OCI-LY7 (cell line): ENCODE measurements around the gene FLRT2. TPM values are rescaled to one million over a fixed set of nuclear protein-coding genes. Genes with fewer than 3 reads are reported as not detected.

Experiments used
- BruUV-seq: library from RNA; stranded (reverse); fragments of 400-500 nt; replicated peaks from 2 replicates; lab custom pipeline; 2021; lab: Mats Ljungman, UMichigan
- CTCF ChIA-PET: fragments of 300-600 bp; sonication (Branson Sonifier 250); formaldehyde crosslinking; loops from one replicate; lab custom pipeline; 2022; ENCODE audit warnings: antibody characterized with exemption; ENCODE audit not compliant: unreplicated experiment; lab: Charles Lee
- POLR2A ChIA-PET: fragments of 300-600 bp; sonication (Branson Sonifier 250); formaldehyde crosslinking; loops from one replicate; lab custom pipeline; 2022; ENCODE audit warnings: antibody characterized with exemption; lab: Charles Lee
- DNase-seq: peaks from one replicate; pipeline ENCODE4 v3.0.0-alpha.2; 2015; ENCODE audit warnings: low spot score
- H2AFZ ChIP-seq: fragments of 200-600 bp; sonication (generic), shearing (Covaris generic); 2 replicates; pipeline ENCODE4 v1.6.1; 2014; ENCODE audit warnings: mild to moderate bottlenecking, antibody characterized with exemption, low read length, moderate library complexity
- H3K27ac ChIP-seq: fragments of 200-600 bp; sonication (generic); 2 replicates; pipeline ENCODE4 v1.5.1; 2014; ENCODE audit warnings: mixed run types, low read depth, mild to moderate bottlenecking, moderate library complexity, low read length, inconsistent platforms; ENCODE audit not compliant: poor library complexity, severe bottlenecking
- H3K36me3 ChIP-seq: fragments of 200-600 bp; sonication (generic); 2 replicates; pipeline ENCODE4 v1.6.1; 2014; ENCODE audit warnings: mild to moderate bottlenecking, antibody characterized with exemption, low read length, moderate library complexity, mixed read lengths; ENCODE audit not compliant: insufficient read depth
- H3K4me1 ChIP-seq: fragments of 200-600 bp; sonication (generic); 2 replicates; pipeline ENCODE4 v1.5.1; 2014; ENCODE audit warnings: mild to moderate bottlenecking, low read length; ENCODE audit not compliant: insufficient read depth, poor library complexity, severe bottlenecking
- H3K4me2 ChIP-seq: fragments of 200-600 bp; sonication (generic); 2 replicates; pipeline ENCODE4 v1.6.1; 2014; ENCODE audit warnings: mild to moderate bottlenecking, low read length
- H3K4me3 ChIP-seq: fragments of 200-600 bp; sonication (generic); 2 replicates; pipeline ENCODE4 v1.5.1; 2014; ENCODE audit warnings: mild to moderate bottlenecking, low read depth, low read length; ENCODE audit not compliant: poor library complexity, severe bottlenecking
- H3K79me2 ChIP-seq: fragments of 200-600 bp; sonication (generic); 2 replicates; pipeline ENCODE4 v1.6.1; 2016; ENCODE audit warnings: low read depth, mild to moderate bottlenecking, low read length, moderate library complexity, mixed read lengths; ENCODE audit not compliant: insufficient read depth
- H3K9me2 ChIP-seq: fragments of 200-600 bp; sonication (generic); 2 replicates; pipeline ENCODE4 v1.6.1; 2016; ENCODE audit warnings: mild to moderate bottlenecking, low read length, mixed read lengths; ENCODE audit not compliant: insufficient read depth
- H3K9me3 ChIP-seq: fragments of 200-600 bp; sonication (generic); 2 replicates; pipeline ENCODE4 v1.6.1; 2014; ENCODE audit warnings: mild to moderate bottlenecking, mixed run types, low read length, mixed read lengths
- H4K20me1 ChIP-seq: fragments of 200-600 bp; sonication (generic); 2 replicates; pipeline ENCODE4 v1.6.1; 2014; ENCODE audit warnings: mild to moderate bottlenecking, antibody characterized with exemption, low read length, moderate library complexity, mixed read lengths; ENCODE audit not compliant: insufficient read depth
- CTCF ChIP-seq: fragments of 200-600 bp; sonication (generic); conservative IDR thresholded peaks from 2 replicates; pipeline ENCODE4 v1.5.1; 2014; ENCODE audit warnings: mild to moderate bottlenecking, antibody characterized with exemption, low read length, moderate library complexity, mixed read lengths
- EZH2phosphoT487 ChIP-seq: fragments of 200-600 bp; sonication (generic); IDR thresholded peaks from 2 replicates; pipeline ENCODE4 v1.6.1; 2018; ENCODE audit warnings: low read depth, borderline replicate concordance, mild to moderate bottlenecking, mixed run types, antibody characterized with exemption, low read length, moderate library complexity, mixed read lengths
- intact Hi-C: fragments of 100-400 bp; cut with micrococcal nuclease; formaldehyde crosslinking; loops from one replicate; pipeline ENCODE4 v1.10.0; 2022; ENCODE audit not compliant: unreplicated experiment
- total RNA-seq, 2 experiments: library from RNA; depleted of rRNA in 1 of 2; stranded (reverse); fragments of >200 nt in 1 of 2; shearing (Covaris generic) in 1 of 2; gene quantifications; 2 replicates each; pipeline ENCODE4 v1.2.3, GENCODE V29; 2014 to 2022

FLRT2 gene
- total RNA-seq, 2 experiments from 2014 or later: not detected

GRCh38 chr14:85528080-85528896, 1.7 kb upstream of the FLRT2 start:
- Histone ChIP-seq H2AFZ (no peak overlapping the region), H3K36me3 (no peaks in the 10 kb centered on the region), H3K27ac (no peak overlapping the region), H3K9me2 (no peaks in the 10 kb centered on the region), H3K4me2 (no peak overlapping the region), H3K9me3 (no peaks in the 10 kb centered on the region), H3K4me1 (no peaks in the 10 kb centered on the region), H3K4me3 (no peak overlapping the region), H3K79me2 (no peaks in the 10 kb centered on the region), H4K20me1 (no peaks in the 10 kb centered on the region)
- BruUV-seq: no TSS peak
- CTCF ChIA-PET: no interaction called here
- no peak for DNase-seq
- POLR2A ChIA-PET: no interaction called here
- TF ChIP-seq CTCF: no peak
- TF ChIP-seq EZH2phosphoT487: no peak
- intact Hi-C loops: no loop called here

- TF ChIP-seq CTCF (no peak), EZH2phosphoT487 (no peak)
- BruUV-seq: no TSS peak
- ChIA-PET POLR2A (no interaction called here), CTCF (no interaction called here)
- H2AFZ ChIP-seq: no peak overlapping the region
- H3K9me3 ChIP-seq: no peaks in the 10 kb centered on the region
- H3K4me2 ChIP-seq: no peak overlapping the region
- H3K9me2 ChIP-seq: no peaks in the 10 kb centered on the region
- no peaks in the 10 kb centered on the region for H4K20me1 ChIP-seq
- H3K4me3 ChIP-seq: no peak overlapping the region
- intact Hi-C loops: no loop called here
- no peaks in the 10 kb centered on the region for H3K4me1 ChIP-seq
- no peaks in the 10 kb centered on the region for H3K79me2 ChIP-seq
- H3K36me3 ChIP-seq: no peaks in the 10 kb centered on the region
- DNase-seq: no peak
- no peak overlapping the region for H3K27ac ChIP-seq
Measured at GRCh38 chr14:85528897-85529631, 880 bp upstream of the FLRT2 start.

GRCh38 chr14:85530626-85531025, 682 bp downstream of the FLRT2 start:
- Histone ChIP-seq H3K27ac (no peak overlapping the region), H3K4me1 (no peaks in the 10 kb centered on the region), H3K9me2 (no peaks in the 10 kb centered on the region), H4K20me1 (no peaks in the 10 kb centered on the region), H3K9me3 (no peaks in the 10 kb centered on the region), H3K79me2 (no peaks in the 10 kb centered on the region), H3K4me3 (no peak overlapping the region), H3K36me3 (no peaks in the 10 kb centered on the region), H2AFZ (no peak overlapping the region), H3K4me2 (no peak overlapping the region)
- intact Hi-C loops: no loop called here
- DNase-seq: no peak
- ChIA-PET POLR2A (no interaction called here), CTCF (no interaction called here)
- TF ChIP-seq CTCF: no peak
- TF ChIP-seq EZH2phosphoT487: no peak
- BruUV-seq: no TSS peak
